ENCODE measurements around the gene CCNY.

- TF ChIP-seq POLR2A (IDR thresholded peaks at IDR 0.05; ENCODE audit: low read depth, low read length) (no peak), TAF1 (IDR thresholded peaks at IDR 0.05; ENCODE audit: borderline replicate concordance, low read depth, low read length) (no peak)
These were observed 51.9 kb downstream of the CCNY start for GRCh38 chr10:35388197-35388596.
